Endothelial cell (in vitro differentiated cells): ENCODE measurements around the gene ACAP1. TPM values are rescaled to one million over a fixed set of nuclear protein-coding genes. Genes with fewer than 3 reads are reported as not detected.

Source experiments
- DNase-seq: peaks from one replicate; pipeline ENCODE4 v3.0.0; 2021; ENCODE audit warnings: low spot score
- H3K27ac Mint-ChIP-seq: one replicate; pipeline ENCODE4 v1.8.0; 2021; ENCODE audit warnings: mixed read lengths, inconsistent platforms; ENCODE audit not compliant: unreplicated experiment
- H3K27me3 Mint-ChIP-seq: one replicate; pipeline ENCODE4 v1.8.0; 2021; ENCODE audit warnings: mild to moderate bottlenecking, moderate library complexity, mixed read lengths, inconsistent platforms; ENCODE audit not compliant: unreplicated experiment
- H3K36me3 Mint-ChIP-seq: one replicate; pipeline ENCODE4 v1.8.0; 2021; ENCODE audit warnings: mild to moderate bottlenecking, low read depth, mixed read lengths, inconsistent platforms; ENCODE audit not compliant: unreplicated experiment
- H3K4me1 Mint-ChIP-seq: one replicate; pipeline ENCODE4 v1.8.0; 2021; ENCODE audit warnings: mild to moderate bottlenecking, mixed read lengths, inconsistent platforms; ENCODE audit not compliant: unreplicated experiment
- H3K4me3 Mint-ChIP-seq: one replicate; pipeline ENCODE4 v1.8.0; 2021; ENCODE audit warnings: mild to moderate bottlenecking, mixed read lengths, inconsistent platforms; ENCODE audit not compliant: unreplicated experiment
- H3K9me3 Mint-ChIP-seq: one replicate; pipeline ENCODE4 v1.8.0; 2021; ENCODE audit warnings: mixed read lengths, inconsistent platforms; ENCODE audit not compliant: unreplicated experiment
- total RNA-seq: library from RNA; stranded (reverse); fragmentation: NEBNext Ultra II Directional; extraction: Animal tissue kit (Norgen Biotek cat#: 25700); gene quantifications from one replicate; pipeline ENCODE4 v1.2.1, GENCODE V29; 2021; ENCODE audit not compliant: unreplicated experiment
- TF ChIP-seq, protein P1 (sequence below): fragments of 200-600 bp; sonication (generic); IDR thresholded peaks from one replicate; pipeline ENCODE4 v1.5.0; 2021; ENCODE audit warnings: antibody characterized with exemption; ENCODE audit not compliant: unreplicated experiment

The ACAP1 gene
- total RNA-seq, 1 donor from 2014 or later, result 5.5 TPM

DNA sequence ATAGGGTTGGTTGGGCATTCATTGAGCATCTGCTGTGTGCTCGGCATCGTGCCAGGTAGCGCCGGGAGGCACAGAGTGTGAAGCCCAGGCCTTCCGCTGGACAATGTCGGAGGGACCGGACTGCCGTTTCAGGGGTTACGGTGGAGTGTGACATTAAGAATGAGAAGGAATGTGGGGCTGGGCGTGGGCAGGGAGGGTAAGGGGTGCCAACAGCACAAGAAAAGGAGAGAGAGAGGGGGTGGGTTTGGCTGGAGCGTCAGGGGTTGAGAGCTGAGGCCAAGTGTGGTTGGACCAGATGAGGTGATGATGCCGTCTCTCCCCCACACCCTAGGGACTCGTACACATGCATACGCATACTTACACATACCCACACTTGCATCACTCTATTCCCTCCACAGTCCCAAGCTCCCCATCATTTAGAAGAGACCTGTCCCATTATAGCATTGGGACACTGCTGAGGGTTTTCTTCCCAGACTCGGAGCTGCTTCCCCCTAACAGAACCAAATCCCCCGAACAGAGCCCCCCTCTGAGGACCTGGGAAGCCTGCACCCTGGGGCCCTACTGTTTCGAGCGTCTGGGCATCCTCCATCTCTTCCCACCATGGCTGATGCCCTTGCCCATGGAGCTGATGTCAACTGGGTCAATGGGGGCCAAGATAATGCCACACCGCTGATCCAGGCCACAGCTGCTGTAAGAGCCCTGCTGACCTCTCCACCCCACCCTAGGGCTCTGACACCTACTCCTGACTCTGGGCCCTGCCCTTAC lies 12.3 kb downstream of the ACAP1 start:
- H3K4me3 Mint-ChIP-seq, result peak overlapping the region; percentile 47
- H3K4me1 Mint-ChIP-seq, result peaks cover 10% of the 10 kb centered on the region
- H3K9me3 Mint-ChIP-seq, result no peaks in the 10 kb centered on the region
- DNase-seq, result no peak
- TF ChIP-seq, protein P1, sequence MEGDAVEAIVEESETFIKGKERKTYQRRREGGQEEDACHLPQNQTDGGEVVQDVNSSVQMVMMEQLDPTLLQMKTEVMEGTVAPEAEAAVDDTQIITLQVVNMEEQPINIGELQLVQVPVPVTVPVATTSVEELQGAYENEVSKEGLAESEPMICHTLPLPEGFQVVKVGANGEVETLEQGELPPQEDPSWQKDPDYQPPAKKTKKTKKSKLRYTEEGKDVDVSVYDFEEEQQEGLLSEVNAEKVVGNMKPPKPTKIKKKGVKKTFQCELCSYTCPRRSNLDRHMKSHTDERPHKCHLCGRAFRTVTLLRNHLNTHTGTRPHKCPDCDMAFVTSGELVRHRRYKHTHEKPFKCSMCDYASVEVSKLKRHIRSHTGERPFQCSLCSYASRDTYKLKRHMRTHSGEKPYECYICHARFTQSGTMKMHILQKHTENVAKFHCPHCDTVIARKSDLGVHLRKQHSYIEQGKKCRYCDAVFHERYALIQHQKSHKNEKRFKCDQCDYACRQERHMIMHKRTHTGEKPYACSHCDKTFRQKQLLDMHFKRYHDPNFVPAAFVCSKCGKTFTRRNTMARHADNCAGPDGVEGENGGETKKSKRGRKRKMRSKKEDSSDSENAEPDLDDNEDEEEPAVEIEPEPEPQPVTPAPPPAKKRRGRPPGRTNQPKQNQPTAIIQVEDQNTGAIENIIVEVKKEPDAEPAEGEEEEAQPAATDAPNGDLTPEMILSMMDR, result no peak
- no peaks in the 10 kb centered on the region for H3K36me3 Mint-ChIP-seq
- peaks cover 12% of the 10 kb centered on the region for H3K27me3 Mint-ChIP-seq
- no peak overlapping the region for H3K27ac Mint-ChIP-seq

DNA sequence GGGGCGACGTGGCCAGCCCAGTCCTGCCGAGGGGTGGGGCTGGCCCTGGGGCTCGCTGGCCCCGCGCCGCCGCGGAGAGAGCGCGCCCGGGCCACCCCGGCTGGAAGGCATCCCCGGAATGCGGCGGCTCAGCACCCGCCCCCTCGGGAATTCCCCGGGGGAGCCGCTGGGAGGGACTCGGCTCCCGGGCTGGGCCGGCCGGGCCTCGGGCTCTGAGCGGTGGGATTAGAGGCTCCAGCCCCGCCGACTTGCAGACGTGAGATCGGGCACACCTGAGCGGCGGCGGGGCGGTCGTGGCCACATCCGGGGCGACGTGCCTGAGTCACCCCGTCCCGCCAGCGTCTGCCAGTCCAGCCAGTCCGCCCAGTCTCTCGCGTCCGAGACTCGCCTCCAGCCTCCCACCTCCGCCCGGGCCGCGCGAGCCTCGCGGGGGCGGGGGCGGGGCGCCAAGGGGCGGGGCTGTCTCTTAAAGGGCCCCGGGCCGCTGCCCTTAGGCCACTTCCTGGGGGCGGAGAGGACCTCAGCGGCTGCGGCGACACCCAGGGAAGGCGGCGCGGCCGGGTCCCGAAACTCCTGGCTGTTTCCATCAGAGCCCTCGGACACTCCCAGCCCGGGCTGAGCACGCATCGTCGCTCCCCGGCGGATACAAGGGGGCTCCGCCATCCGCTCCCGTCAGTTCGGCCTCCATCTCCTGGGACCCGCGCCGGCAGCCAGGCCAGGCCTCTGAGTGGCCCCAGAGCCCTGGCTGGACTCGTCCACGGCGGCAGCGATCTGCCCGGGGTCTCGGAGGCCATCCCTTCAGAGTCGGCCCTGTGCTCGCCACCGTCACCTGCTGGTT lies 15.6 kb downstream of the ACAP1 start, which contains the start of gene KCTD11:
TSS of gene KCTD11 (plus strand) at position 498 of the 838 bp plus-strand sequence.
- peaks cover 16% of the 10 kb centered on the region for H3K27me3 Mint-ChIP-seq
- peaks cover 10% of the 10 kb centered on the region for H3K4me1 Mint-ChIP-seq
- H3K27ac Mint-ChIP-seq, result peak within 1 kb of the TSS; percentile 70
- TF ChIP-seq, protein P1, result no peak
- peak within 1 kb of the TSS; percentile 91 for H3K4me3 Mint-ChIP-seq
- H3K36me3 Mint-ChIP-seq, result no peaks in the 10 kb centered on the region
- no peaks in the 10 kb centered on the region for H3K9me3 Mint-ChIP-seq
- DNase-seq, result peak; percentile 61

DNA sequence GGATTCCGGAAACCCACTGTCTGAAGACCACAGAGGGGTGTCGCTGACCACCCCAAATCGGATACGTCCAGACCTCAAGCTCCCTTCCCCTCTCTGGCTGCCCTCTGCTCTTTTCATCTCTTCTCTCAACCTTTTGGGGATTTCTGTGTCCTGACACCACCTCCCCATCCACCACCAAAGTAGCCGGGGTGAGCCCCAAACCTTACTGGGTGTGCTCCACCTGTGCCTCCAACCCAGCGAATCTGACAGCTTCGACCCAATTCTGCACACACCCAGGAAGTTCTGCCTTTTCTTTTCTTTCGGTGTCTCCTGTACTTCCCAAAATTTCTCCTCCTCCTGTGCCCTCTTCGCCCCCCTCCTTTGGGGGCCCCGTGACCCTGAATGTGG lies 16.2 kb downstream of the ACAP1 start:
- H3K4me3 Mint-ChIP-seq, result peak overlapping the region; percentile 91
- DNase-seq, result no peak
- peak overlapping the region; percentile 70 for H3K27ac Mint-ChIP-seq
- H3K27me3 Mint-ChIP-seq, result peaks cover 16% of the 10 kb centered on the region
- no peaks in the 10 kb centered on the region for H3K36me3 Mint-ChIP-seq
- TF ChIP-seq, protein P1, result no peak
- no peaks in the 10 kb centered on the region for H3K9me3 Mint-ChIP-seq
- H3K4me1 Mint-ChIP-seq, result peaks cover 10% of the 10 kb centered on the region

DNA sequence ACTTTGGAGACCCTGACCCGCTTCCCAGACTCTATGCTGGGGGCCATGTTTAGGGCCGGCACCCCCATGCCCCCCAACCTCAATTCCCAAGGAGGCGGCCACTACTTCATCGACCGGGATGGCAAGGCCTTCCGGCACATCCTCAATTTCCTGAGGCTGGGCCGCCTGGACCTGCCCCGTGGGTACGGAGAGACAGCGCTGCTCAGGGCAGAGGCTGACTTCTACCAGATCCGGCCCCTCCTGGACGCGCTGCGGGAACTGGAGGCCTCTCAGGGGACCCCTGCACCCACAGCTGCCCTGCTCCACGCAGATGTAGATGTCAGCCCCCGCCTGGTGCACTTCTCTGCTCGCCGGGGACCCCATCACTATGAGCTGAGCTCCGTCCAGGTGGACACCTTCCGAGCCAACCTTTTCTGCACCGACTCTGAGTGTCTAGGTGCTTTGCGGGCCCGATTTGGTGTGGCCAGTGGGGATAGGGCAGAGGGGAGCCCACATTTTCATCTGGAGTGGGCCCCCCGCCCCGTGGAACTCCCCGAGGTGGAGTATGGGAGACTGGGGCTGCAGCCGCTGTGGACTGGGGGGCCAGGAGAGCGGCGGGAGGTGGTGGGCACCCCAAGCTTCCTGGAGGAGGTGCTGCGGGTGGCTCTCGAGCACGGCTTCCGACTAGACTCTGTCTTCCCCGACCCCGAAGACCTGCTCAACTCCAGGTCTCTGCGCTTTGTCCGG lies 16.7 kb downstream of the ACAP1 start:
- peak overlapping the region; percentile 91 for H3K4me3 Mint-ChIP-seq
- peaks cover 16% of the 10 kb centered on the region for H3K27me3 Mint-ChIP-seq
- peaks cover 10% of the 10 kb centered on the region for H3K4me1 Mint-ChIP-seq
- TF ChIP-seq, protein P1, result no peak
- peak overlapping the region; percentile 70 for H3K27ac Mint-ChIP-seq
- DNase-seq, result no peak
- no peaks in the 10 kb centered on the region for H3K36me3 Mint-ChIP-seq
- no peaks in the 10 kb centered on the region for H3K9me3 Mint-ChIP-seq
